H1 (cell line): ENCODE results near the gene VWA7. TPM values are rescaled to one million over a fixed set of nuclear protein-coding genes. Genes with fewer than 3 reads are reported as not detected.

Experiments used
- CTCF ChIA-PET: fragments of 300-600 bp; sonication (Branson Sonifier 250); formaldehyde crosslinking; loops from one replicate; lab custom pipeline; 2021; ENCODE audit not compliant: partially characterized antibody; lab: Charles Lee
- POLR2A ChIA-PET: fragments of 300-600 bp; sonication (Branson Sonifier 250); formaldehyde crosslinking; loops from one replicate; lab custom pipeline; 2021; ENCODE audit warnings: inconsistent platforms; ENCODE audit not compliant: partially characterized antibody; lab: Charles Lee
- DNase-seq, 2 experiments: peaks; one replicate each; pipeline versions ENCODE4 v3.0.0 to v3.0.0-alpha.2; 2010 to 2022; ENCODE audit warnings: low spot score in 2 of 2, low read depth in 1 of 2, mixed read lengths in 1 of 2
- FAIRE-seq: peaks from 2 replicates; lab custom pipeline; 2011; peaks lifted over from hg19 to GRCh38; lab: Jason Lieb, UNC
- H2AFZ ChIP-seq: 2 replicates; pipeline ENCODE4 v1.8.1; 2012; ENCODE audit warnings: low read length, inconsistent platforms
- H2AK5ac ChIP-seq: 2 replicates; pipeline ENCODE4 v1.6.1; 2013; ENCODE audit warnings: low read depth, low read length
- H2BK120ac ChIP-seq: replicated peaks from 2 replicates; pipeline ENCODE3; 2013; ENCODE audit warnings: low read depth, low read length, inconsistent platforms
- H2BK12ac ChIP-seq: 2 replicates; pipeline ENCODE4 v1.6.1; 2013; ENCODE audit warnings: low read depth, low read length
- H2BK15ac ChIP-seq: 2 replicates; pipeline ENCODE4 v1.6.1; 2013; ENCODE audit warnings: low read length
- H2BK20ac ChIP-seq: 2 replicates; pipeline ENCODE4 v1.6.1; 2013; ENCODE audit warnings: low read length
- H2BK5ac ChIP-seq: 2 replicates; pipeline ENCODE4 v1.6.1; 2013; ENCODE audit warnings: low read depth, low read length
- H3K14ac ChIP-seq: 2 replicates; pipeline ENCODE4 v1.6.1; 2013; ENCODE audit warnings: inconsistent platforms; ENCODE audit not compliant: insufficient read length
- H3K18ac ChIP-seq: 2 replicates; pipeline ENCODE4 v1.6.1; 2013; ENCODE audit warnings: low read length; ENCODE audit errors: extremely low read depth
- H3K23ac ChIP-seq: 2 replicates; pipeline ENCODE4 v1.6.1; 2013; ENCODE audit warnings: inconsistent platforms; ENCODE audit not compliant: insufficient read length
- H3K23me2 ChIP-seq: 2 replicates; pipeline ENCODE4 v1.6.1; 2013; ENCODE audit warnings: low read depth, low read length
- H3K27ac ChIP-seq: 2 replicates; pipeline ENCODE4 v1.6.1; 2011; ENCODE audit warnings: low read depth, low read length, inconsistent platforms
- H3K27me3 ChIP-seq, 4 experiments: replicated peaks in 1 of 4; 1 replicate in 1 of 4; 2 replicates in 3 of 4; pipeline versions ENCODE4 v1.6.1 to v1.8.1; 2011 to 2013; ENCODE audit warnings: low read length in 3 of 4, mild to moderate bottlenecking in 3 of 4, inconsistent platforms in 2 of 4, mixed read lengths in 2 of 4, moderate library complexity in 1 of 4; ENCODE audit not compliant: control insufficient read depth in 3 of 4, insufficient read depth in 3 of 4; ENCODE audit errors: extremely low read depth in 1 of 4
- H3K36me3 ChIP-seq, 4 experiments: 2 replicates each; pipeline versions ENCODE4 v1.6.1 to v1.8.1; 2011 to 2013; ENCODE audit warnings: mild to moderate bottlenecking in 4 of 4, low read length in 3 of 4, moderate library complexity in 2 of 4, control low read depth in 1 of 4, inconsistent platforms in 1 of 4; ENCODE audit not compliant: insufficient read depth in 4 of 4, control insufficient read depth in 2 of 4
- H3K4ac ChIP-seq: replicated peaks from 2 replicates; pipeline ENCODE3; 2013; ENCODE audit warnings: low read length, low read depth, mixed read lengths, inconsistent platforms; ENCODE audit not compliant: insufficient read length
- H3K4me1 ChIP-seq, 4 experiments: replicated peaks in 1 of 4; 1 replicate in 1 of 4; 2 replicates in 3 of 4; pipeline versions ENCODE4 v1.6.1 to v1.8.1; 2011 to 2013; ENCODE audit warnings: low read length in 3 of 4, inconsistent platforms in 2 of 4, mixed read lengths in 1 of 4; ENCODE audit not compliant: insufficient read depth in 4 of 4, control insufficient read depth in 3 of 4
- H3K4me2 ChIP-seq, 2 experiments: 2 replicates each; pipeline versions ENCODE4 v1.6.1 to v1.8.1; 2011 to 2013; ENCODE audit warnings: low read depth in 2 of 2, low read length in 2 of 2, control low read depth in 1 of 2, inconsistent platforms in 1 of 2, mild to moderate bottlenecking in 1 of 2; ENCODE audit not compliant: insufficient read depth in 1 of 2
- H3K4me3 ChIP-seq, 4 experiments: fragments of 200-600, 300-600 bp in 1 of 4; sonication (generic), shearing (Covaris generic), sonication (Bioruptor Twin) in 1 of 4; 2 replicates each; pipeline versions ENCODE4 v1.5.1 to v1.8.1; 2011 to 2016; ENCODE audit warnings: low read length in 4 of 4, low read depth in 3 of 4, control low read depth in 2 of 4, inconsistent platforms in 2 of 4, mild to moderate bottlenecking in 2 of 4, mixed read lengths in 1 of 4, moderate library complexity in 1 of 4; ENCODE audit not compliant: insufficient read depth in 2 of 4; ENCODE audit errors: extremely low read depth in 1 of 4
- H3K56ac ChIP-seq: replicated peaks from 2 replicates; pipeline ENCODE3; 2013; ENCODE audit warnings: low read depth, mild to moderate bottlenecking, mixed read lengths, low read length, inconsistent platforms; ENCODE audit not compliant: insufficient read length
- H3K79me1 ChIP-seq: 2 replicates; pipeline ENCODE4 v1.6.1; 2013; ENCODE audit warnings: low read depth, low read length, control low read depth
- H3K79me2 ChIP-seq, 2 experiments: 2 replicates each; pipeline versions ENCODE4 v1.6.1 to v1.8.1; 2012 to 2013; ENCODE audit warnings: low read length in 2 of 2, mild to moderate bottlenecking in 2 of 2, inconsistent platforms in 1 of 2; ENCODE audit not compliant: insufficient read depth in 2 of 2, control insufficient read depth in 1 of 2
- H3K9ac ChIP-seq, 4 experiments: replicated peaks in 1 of 4; 1 replicate in 1 of 4; 2 replicates in 3 of 4; pipeline versions ENCODE4 v1.6.1 to v1.8.1; 2011 to 2013; ENCODE audit warnings: low read depth in 3 of 4, low read length in 3 of 4, control low read depth in 2 of 4, mild to moderate bottlenecking in 2 of 4, moderate library complexity in 2 of 4, inconsistent platforms in 1 of 4; ENCODE audit errors: extremely low read depth in 1 of 4
- H3K9me3 ChIP-seq, 2 experiments: 2 replicates each; pipeline versions ENCODE4 v1.6.1 to v1.8.1; 2012 to 2013; ENCODE audit warnings: mild to moderate bottlenecking in 2 of 2, moderate library complexity in 2 of 2, control low read depth in 1 of 2, inconsistent platforms in 1 of 2, low read depth in 1 of 2, low read length in 1 of 2, mixed read lengths in 1 of 2; ENCODE audit not compliant: insufficient read depth in 2 of 2
- H4K20me1 ChIP-seq, 2 experiments: replicated peaks in 1 of 2; 2 replicates each; pipeline versions ENCODE3 to v1.8.1; 2011 to 2013; ENCODE audit warnings: inconsistent platforms in 2 of 2, low read length in 2 of 2, mild to moderate bottlenecking in 1 of 2; ENCODE audit not compliant: insufficient read depth in 2 of 2, control insufficient read depth in 1 of 2
- H4K5ac ChIP-seq: 2 replicates; pipeline ENCODE4 v1.6.1; 2013; ENCODE audit warnings: low read length, low read depth, mixed read lengths, inconsistent platforms; ENCODE audit not compliant: insufficient read length
- H4K8ac ChIP-seq: 2 replicates; pipeline ENCODE4 v1.8.0; 2013; ENCODE audit warnings: mild to moderate bottlenecking, moderate library complexity, low read length, inconsistent platforms; ENCODE audit not compliant: insufficient read depth; ENCODE audit errors: extremely low read depth
- H4K91ac ChIP-seq: replicated peaks from 2 replicates; pipeline ENCODE3; 2013; ENCODE audit warnings: low read length, mixed read lengths, inconsistent platforms; ENCODE audit not compliant: insufficient read length
- BACH1 ChIP-seq: IDR thresholded peaks from 2 replicates; pipeline ENCODE4 v1.6.1; 2012; ENCODE audit warnings: low read length, improper control_type of control experiment
- POU5F1 ChIP-seq: IDR thresholded peaks from 2 replicates; pipeline ENCODE4 v1.6.1; 2011; ENCODE audit warnings: low read depth, mild to moderate bottlenecking, low read length, moderate library complexity
- WGBS, 2 experiments: shearing (Covaris generic) in 1 of 2; methylation state at CpG; one replicate each; pipeline versions ENCODE4 v1.1.6 to v1.1.7; 2013 to 2015; ENCODE audit warnings: low lambda C conversion rate in 2 of 2, mixed read lengths in 2 of 2, inconsistent platforms in 1 of 2, low coverage in 1 of 2, missing lambda C conversion rate in 1 of 2; ENCODE audit not compliant: insufficient replicate concordance in 2 of 2, insufficient coverage in 1 of 2, insufficient read length in 1 of 2; ENCODE audit errors: extremely low coverage in 1 of 2, missing lambda C conversion rate in 1 of 2; 5-methylcytosine and 5-hydroxymethylcytosine counted together
- polyA plus RNA-seq, 7 experiments: library from polyadenylated mRNA; depleted of rRNA in 3 of 7; stranded (reverse) in 5 of 7; unstranded in 2 of 7; fragments of >200 nt in 5 of 7; fragments of 200-250 nt in 2 of 7; gene quantifications; 1 replicate in 5 of 7; 2 replicates in 1 of 7; 4 replicates in 1 of 7; pipeline versions ENCODE4 v1.2.1 to v1.2.3, GENCODE V29; 2011 to 2013; ENCODE audit warnings: missing spikeins in 2 of 7, mixed read lengths in 2 of 7
- total RNA-seq: library from RNA; stranded (reverse); fragmentation: NEBNext Ultra II Directional; extraction: Animal tissue kit (Norgen Biotek cat#: 25700); gene quantifications from 2 replicates; pipeline ENCODE4 v1.2.1, GENCODE V29; 2021

Gene VWA7
- total and polyA plus RNA-seq, 2 of the 8 experiments (the other 6 are each of a cell fraction or from before 2014, with no cell fraction given), result 0.82 to 2.1 TPM

- no peak overlapping the region for H2BK15ac ChIP-seq
- peaks cover 26 to 64% (median 50%) of the 10 kb centered on the region in 4 experiments for H3K36me3 ChIP-seq
- no peak overlapping the region for H2BK20ac ChIP-seq
- H3K4me2 ChIP-seq, result no peak overlapping the region
- H3K9me3 ChIP-seq, result no peaks in the 10 kb centered on the region
- no peak overlapping the region for H3K23ac ChIP-seq
- DNase-seq (no peak), FAIRE-seq (no peak)
- H4K20me1 ChIP-seq, result peaks cover 1 to 3% of the 10 kb centered on the region in 2 experiments
- no peak overlapping the region for H3K18ac ChIP-seq
- H2AFZ ChIP-seq, result no peak overlapping the region
- no peak overlapping the region for H4K8ac ChIP-seq
- H3K79me1 ChIP-seq, result no peaks in the 10 kb centered on the region
- H2BK120ac ChIP-seq, result no peak overlapping the region
- H2BK5ac ChIP-seq, result no peak overlapping the region
- WGBS, 2 experiments, result 96% methylated on average over 10 of the region's 10 CpGs; no CpG with 5 or more reads in 1 of the 2 experiments
- no peak overlapping the region for H2AK5ac ChIP-seq
- H4K5ac ChIP-seq, result no peak overlapping the region
- H3K27me3 ChIP-seq, result no peaks in the 10 kb centered on the region; a peak in 1 of 7 replicates
- H3K9ac ChIP-seq, result no peak overlapping the region
- H3K4me3 ChIP-seq, result no peak overlapping the region
- ChIA-PET POLR2A (interaction anchor here (0.6 to 10.7 kb wide), 8 partner anchors 8 to 115 kb away, joined by 3 to 85 read pairs (median 4); partner anchors contain the start of genes GPANK1, HSPA1B and VARS1), CTCF (interaction anchor here (0.9 to 15.6 kb wide), 6 partner anchors 5 to 112 kb away, joined by 3 to 228 read pairs (median 10); partner anchors contain the start of genes LSM2, VARS1 and VWA7)
- 0 out of 2 replicates have a peak, but pooled peaks cover 1% of the 10 kb centered on the region for H3K23me2 ChIP-seq
- no peak overlapping the region for H3K56ac ChIP-seq
- H3K4ac ChIP-seq, result no peak overlapping the region
- H4K91ac ChIP-seq, result no peak overlapping the region
- H2BK12ac ChIP-seq, result no peak overlapping the region
- no peaks in the 10 kb centered on the region for H3K79me2 ChIP-seq
- H3K4me1 ChIP-seq, result peaks cover 0 to 7% (median 3%) of the 10 kb centered on the region in 4 experiments; a peak in 3 of 7 replicates
- H3K14ac ChIP-seq, result no peak overlapping the region
- no peak overlapping the region for H3K27ac ChIP-seq
- no peak for TF ChIP-seq POU5F1
- TF ChIP-seq BACH1, result no peak
Observed at GRCh38 chr6:31779908-31780307, 2.8 kb upstream of the VWA7 start.
